Stomach (tissue), 9 donors: Measurements from ENCODE around the gene MAGI2. TPM values are rescaled to one million over a fixed set of nuclear protein-coding genes. Genes with fewer than 3 reads are reported as not detected.

Source experiments
- DNase-seq, 2 donors: peaks; one replicate each; pipeline versions ENCODE4 v3.0.0 to v3.0.0-alpha.2; 2013 to 2019
- H3K27ac ChIP-seq, 5 donors: fragments of 200-600 bp in 4 of 5; sonication (generic) in 4 of 5; one replicate each; pipeline ENCODE4 v1.5.1; 2013 to 2019; ENCODE audit warnings: mild to moderate bottlenecking in 1 of 5, moderate library complexity in 1 of 5
- H3K27me3 ChIP-seq, 3 donors: fragments of 200-600 bp; sonication (generic); one replicate each; pipeline ENCODE4 v1.5.1; 2017 to 2019; ENCODE audit warnings: mixed run types in 1 of 3
- H3K36me3 ChIP-seq, 4 donors: fragments of 200-600 bp; sonication (generic); 1 replicate in 3 of 4; 2 replicates in 1 of 4; pipeline ENCODE4 v1.5.1; 2016 to 2019
- H3K4me1 ChIP-seq, 4 donors: fragments of 200-600 bp; sonication (generic); one replicate each; pipeline ENCODE4 v1.5.1; 2016 to 2019
- H3K4me3 ChIP-seq, 4 donors: fragments of 200-600 bp; sonication (generic) in 3 of 4; one replicate each; pipeline ENCODE4 v1.5.1; 2016 to 2019; ENCODE audit warnings: mild to moderate bottlenecking in 1 of 4
- H3K9me3 ChIP-seq, 4 donors: fragments of 200-600 bp; sonication (generic); one replicate each; pipeline ENCODE4 v1.5.1; 2016 to 2019
- EP300 ChIP-seq: sonication (generic); formaldehyde crosslinking; IDR thresholded peaks from one replicate; pipeline ENCODE4 v1.6.1; 2017; ENCODE audit warnings: antibody characterized with exemption
- POLR2A ChIP-seq, 4 donors: fragments of 450-650 bp; IDR thresholded peaks; one replicate each; pipeline ENCODE4 v1.6.1; 2016; ENCODE audit warnings: antibody characterized with exemption in 4 of 4, control low read depth in 2 of 4, mild to moderate bottlenecking in 1 of 4, moderate library complexity in 1 of 4
- POLR2AphosphoS5 ChIP-seq, 3 donors: sonication (generic); formaldehyde crosslinking; IDR thresholded peaks; one replicate each; pipeline ENCODE4 v1.6.1; 2016; ENCODE audit warnings: antibody characterized with exemption in 3 of 3
- WGBS, 5 donors: extraction: QIAGEN DNeasy Blood & Tissue Kit in 3 of 5; methylation state at CpG; one replicate each; pipeline versions ENCODE4 v1.1.5 to v1.1.7; 2013 to 2018; 5-methylcytosine and 5-hydroxymethylcytosine counted together
- intact Hi-C: fragments of 100-400 bp; cut with DNase I; formaldehyde crosslinking; loops from one replicate; pipeline ENCODE4 v1.15.1; 2023; ENCODE audit warnings: low total_unique reads
- polyA plus RNA-seq, 3 donors: library from polyadenylated mRNA; stranded (reverse); fragments of 200-250 nt; gene quantifications; one replicate each; pipeline ENCODE4 v1.2.3, GENCODE V29; 2013
- total RNA-seq, 5 donors: library from RNA; depleted of rRNA; stranded (reverse); fragments of >200 nt; gene quantifications; one replicate each; pipeline versions ENCODE4 v1.1.0 to v1.2.3, GENCODE V29; 2014 to 2016
- TF ChIP-seq, protein P1 (sequence below), 7 experiments: fragments of 450-650 bp in 4 of 7; fragments of 200-600 bp in 3 of 7; sonication (generic) in 3 of 7; IDR thresholded peaks; one replicate each; pipeline ENCODE4 v1.5.1; 2016 to 2019; ENCODE audit warnings: antibody characterized with exemption in 7 of 7, control low read depth in 2 of 7, mild to moderate bottlenecking in 1 of 7
- donor health status: healthy with polysubstance abuse.
- donor health status: Bipolar disorder and iron deficiency.
- donor health status: healthy.

MAGI2 gene
- total and polyA plus RNA-seq, 8 donors, result 0.92 to 53.9 (median 5.8) TPM

DNA sequence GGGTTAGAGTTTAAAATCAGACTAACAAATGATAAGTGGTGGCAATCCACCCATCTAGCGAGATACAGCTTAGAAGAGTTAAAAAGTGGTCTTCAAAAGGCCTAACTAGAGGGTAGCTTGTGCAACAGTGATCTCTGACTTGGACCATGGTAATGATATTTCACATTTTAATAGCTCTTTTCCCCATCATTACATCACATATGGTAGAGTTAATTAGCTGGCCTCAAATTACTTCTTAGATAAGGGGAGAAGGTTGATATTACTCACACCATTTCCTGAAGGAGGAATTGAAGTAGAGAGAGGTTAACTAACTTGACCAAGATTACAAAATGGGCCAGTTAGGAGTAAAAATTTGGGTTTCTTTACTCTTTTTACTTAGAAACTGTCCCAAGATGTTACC lies 1431.3 kb downstream of the MAGI2 start:
- no peak overlapping the region for H3K27ac ChIP-seq
- no peak for TF ChIP-seq EP300
- H3K27me3 ChIP-seq, result no peaks in the 10 kb centered on the region
- intact Hi-C loops, result no loop called here
- no peaks in the 10 kb centered on the region for H3K36me3 ChIP-seq
- WGBS, 5 donors, result 84 to 100% (median 92%) methylated on average over 1 of the region's 1 CpG
- DNase-seq, result no peak
- no peak overlapping the region for H3K4me3 ChIP-seq
- H3K9me3 ChIP-seq, result no peaks in the 10 kb centered on the region
- peaks cover 8 to 32% (median 23%) of the 10 kb centered on the region in 4 donors for H3K4me1 ChIP-seq

- Histone ChIP-seq H3K27me3 (no peaks in the 10 kb centered on the region), H3K27ac (peak overlapping the region in 4 of 5 donors; percentile 95 to 99 (median 96)), H3K4me1 (peaks cover 8 to 34% (median 24%) of the 10 kb centered on the region in 4 donors), H3K36me3 (no peaks in the 10 kb centered on the region), H3K9me3 (no peaks in the 10 kb centered on the region), H3K4me3 (no peak overlapping the region)
- TF ChIP-seq EP300 (no peak), POLR2A (IDR thresholded peaks at IDR 0.05) (no peak), POLR2AphosphoS5 (IDR thresholded peaks at IDR 0.05) (no peak)
- TF ChIP-seq, protein P1, sequence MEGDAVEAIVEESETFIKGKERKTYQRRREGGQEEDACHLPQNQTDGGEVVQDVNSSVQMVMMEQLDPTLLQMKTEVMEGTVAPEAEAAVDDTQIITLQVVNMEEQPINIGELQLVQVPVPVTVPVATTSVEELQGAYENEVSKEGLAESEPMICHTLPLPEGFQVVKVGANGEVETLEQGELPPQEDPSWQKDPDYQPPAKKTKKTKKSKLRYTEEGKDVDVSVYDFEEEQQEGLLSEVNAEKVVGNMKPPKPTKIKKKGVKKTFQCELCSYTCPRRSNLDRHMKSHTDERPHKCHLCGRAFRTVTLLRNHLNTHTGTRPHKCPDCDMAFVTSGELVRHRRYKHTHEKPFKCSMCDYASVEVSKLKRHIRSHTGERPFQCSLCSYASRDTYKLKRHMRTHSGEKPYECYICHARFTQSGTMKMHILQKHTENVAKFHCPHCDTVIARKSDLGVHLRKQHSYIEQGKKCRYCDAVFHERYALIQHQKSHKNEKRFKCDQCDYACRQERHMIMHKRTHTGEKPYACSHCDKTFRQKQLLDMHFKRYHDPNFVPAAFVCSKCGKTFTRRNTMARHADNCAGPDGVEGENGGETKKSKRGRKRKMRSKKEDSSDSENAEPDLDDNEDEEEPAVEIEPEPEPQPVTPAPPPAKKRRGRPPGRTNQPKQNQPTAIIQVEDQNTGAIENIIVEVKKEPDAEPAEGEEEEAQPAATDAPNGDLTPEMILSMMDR (IDR thresholded peaks at IDR 0.05), result no peak
- DNase-seq, result no peak
- intact Hi-C loops, result no loop called here
Measured at GRCh38 chr7:78020874-78021249, 1432.6 kb downstream of the MAGI2 start.

- Histone ChIP-seq H3K27me3 (no peaks in the 10 kb centered on the region), H3K4me3 (peak overlapping the region; percentile 56 to 64 (median 58)), H3K9me3 (no peaks in the 10 kb centered on the region), H3K4me1 (peaks cover 8 to 34% (median 24%) of the 10 kb centered on the region in 4 donors), H3K36me3 (no peaks in the 10 kb centered on the region), H3K27ac (peak overlapping the region; percentile 89 to 99 (median 96))
- intact Hi-C loops, result no loop called here
- DNase-seq, result peak; percentile 61 to 93
- TF ChIP-seq, protein P1 (IDR thresholded peaks at IDR 0.05), result peak in 5 of 7 experiments; percentile 39 to 71 (median 58)
- TF ChIP-seq POLR2AphosphoS5 (IDR thresholded peaks at IDR 0.05) (peak in 1 of 3 donors; percentile 37), EP300 (no peak)
- WGBS, 5 donors, result 1 to 4% (median 1%) methylated on average over 12 to 25 of the region's 25 CpGs
Measured at GRCh38 chr7:78020136-78020873, 1433.2 kb downstream of the MAGI2 start.

DNA sequence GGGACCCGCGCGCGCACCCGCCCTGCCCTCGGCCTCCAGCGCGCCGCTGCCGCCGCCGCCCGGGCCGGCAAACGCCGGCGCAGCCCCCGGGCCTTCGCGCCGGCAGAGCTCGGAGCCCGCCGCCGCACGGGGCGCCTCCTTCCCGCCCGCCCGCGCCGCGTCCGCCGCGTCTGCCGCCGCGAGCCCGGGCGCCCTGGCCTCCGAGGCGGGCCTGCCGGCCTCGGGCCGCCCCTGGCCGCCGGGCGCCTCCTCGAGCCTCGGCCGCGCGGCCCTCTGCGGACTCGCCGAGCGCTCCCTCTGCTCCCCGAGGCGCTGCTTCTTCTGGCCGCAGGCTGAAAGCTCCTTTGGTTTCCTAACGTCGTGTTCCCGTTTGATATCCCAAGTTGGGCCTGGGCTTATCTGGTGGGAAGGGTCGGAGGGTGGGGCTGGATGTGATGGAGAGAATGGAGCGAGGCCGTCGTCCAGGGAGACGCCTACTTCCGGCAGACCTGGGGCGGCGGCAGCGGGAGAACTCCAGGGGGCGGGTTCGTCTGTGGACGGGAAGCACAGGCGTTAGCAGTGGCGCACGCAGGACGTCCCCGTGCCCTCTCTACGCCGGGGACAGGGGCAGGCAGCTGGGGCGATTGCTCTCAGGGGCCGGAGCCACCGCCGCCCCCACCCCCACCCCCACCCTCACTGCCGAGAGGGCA lies 1433.9 kb downstream of the MAGI2 start:
- TF ChIP-seq POLR2AphosphoS5 (IDR thresholded peaks at IDR 0.05) (peak in 2 of 3 donors; percentile 84 to 85), POLR2A (IDR thresholded peaks at IDR 0.05) (no peak)
- TF ChIP-seq, protein P1 (IDR thresholded peaks at IDR 0.05), result peak in 2 of 7 experiments; percentile 6 to 7
- 0 to 1% (median 0%) methylated on average over 31 to 88 of the region's 88 CpGs for WGBS, 5 donors
- intact Hi-C loops, result no loop called here

More for the DNA sequence above, 1433.9 kb downstream of the MAGI2 start:
- H3K9me3 ChIP-seq, result no peaks in the 10 kb centered on the region
- no peaks in the 10 kb centered on the region for H3K36me3 ChIP-seq
- H3K4me1 ChIP-seq, result peaks cover 8 to 34% (median 24%) of the 10 kb centered on the region in 4 donors
- DNase-seq, result peak; percentile 88 to 97
- peak overlapping the region; percentile 56 to 64 (median 58) for H3K4me3 ChIP-seq
- peak overlapping the region; percentile 89 to 99 (median 96) for H3K27ac ChIP-seq
- no peaks in the 10 kb centered on the region for H3K27me3 ChIP-seq
